Measurements from ENCODE around the gene HERC6. TPM values are rescaled to one million over a fixed set of nuclear protein-coding genes. Genes with fewer than 3 reads are reported as not detected.

Gene HERC6
- total RNA-seq, 1 experiment from 2014 or later = 4.9 TPM

GRCh38 chr4:88420844-88421243 is 42.2 kb downstream of the HERC6 start:
- no peaks in the 10 kb centered on the region for H3K27me3 ChIP-seq (ENCODE audit: insufficient read depth, low read depth)
- intact Hi-C loops (cut with micrococcal nuclease; ENCODE audit: unreplicated experiment) = no loop called here
- H2AFZ ChIP-seq = no peak overlapping the region
- no peaks in the 10 kb centered on the region for H3K9me2 ChIP-seq (ENCODE audit: insufficient read depth)
- ChIA-PET POLR2A (ENCODE audit: unreplicated experiment) (no interaction called here), CTCF (no interaction called here)
- H3F3A ChIP-seq (ENCODE audit: insufficient read depth, low read depth) = no peaks in the 10 kb centered on the region; the same call in 1 of the 2 replicates
- no TSS peak for BruUV-seq (replicated peaks)
- peaks cover 4% of the 10 kb centered on the region for H3K4me1 ChIP-seq (replicated peaks; ENCODE audit: insufficient read depth)
- H3K4me3 ChIP-seq = no peak overlapping the region
- no peak overlapping the region for H3K27ac ChIP-seq
- H3K36me3 ChIP-seq (ENCODE audit: low read depth) = no peaks in the 10 kb centered on the region
- no peaks in the 10 kb centered on the region for H4K20me1 ChIP-seq (ENCODE audit: insufficient read depth)
- no peak for TF ChIP-seq EZH2 (IDR thresholded peaks at IDR 0.05; ENCODE audit: low read depth)
- TF ChIP-seq, protein P1, sequence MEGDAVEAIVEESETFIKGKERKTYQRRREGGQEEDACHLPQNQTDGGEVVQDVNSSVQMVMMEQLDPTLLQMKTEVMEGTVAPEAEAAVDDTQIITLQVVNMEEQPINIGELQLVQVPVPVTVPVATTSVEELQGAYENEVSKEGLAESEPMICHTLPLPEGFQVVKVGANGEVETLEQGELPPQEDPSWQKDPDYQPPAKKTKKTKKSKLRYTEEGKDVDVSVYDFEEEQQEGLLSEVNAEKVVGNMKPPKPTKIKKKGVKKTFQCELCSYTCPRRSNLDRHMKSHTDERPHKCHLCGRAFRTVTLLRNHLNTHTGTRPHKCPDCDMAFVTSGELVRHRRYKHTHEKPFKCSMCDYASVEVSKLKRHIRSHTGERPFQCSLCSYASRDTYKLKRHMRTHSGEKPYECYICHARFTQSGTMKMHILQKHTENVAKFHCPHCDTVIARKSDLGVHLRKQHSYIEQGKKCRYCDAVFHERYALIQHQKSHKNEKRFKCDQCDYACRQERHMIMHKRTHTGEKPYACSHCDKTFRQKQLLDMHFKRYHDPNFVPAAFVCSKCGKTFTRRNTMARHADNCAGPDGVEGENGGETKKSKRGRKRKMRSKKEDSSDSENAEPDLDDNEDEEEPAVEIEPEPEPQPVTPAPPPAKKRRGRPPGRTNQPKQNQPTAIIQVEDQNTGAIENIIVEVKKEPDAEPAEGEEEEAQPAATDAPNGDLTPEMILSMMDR (conservative IDR thresholded peaks at IDR 0.05) = no peak
- no peak for DNase-seq
- H3K4me2 ChIP-seq = no peak overlapping the region
- no peaks in the 10 kb centered on the region for H3K79me2 ChIP-seq (ENCODE audit: low read depth)
- no peaks in the 10 kb centered on the region for H3K9me3 ChIP-seq (ENCODE audit: insufficient read depth, low read depth)

- Histone ChIP-seq H3K36me3 (ENCODE audit: low read depth) (no peaks in the 10 kb centered on the region), H3K9me3 (ENCODE audit: insufficient read depth, low read depth) (no peaks in the 10 kb centered on the region), H3K9me2 (ENCODE audit: insufficient read depth) (no peaks in the 10 kb centered on the region), H3K79me2 (ENCODE audit: low read depth) (no peaks in the 10 kb centered on the region), H2AFZ (no peak overlapping the region), H3K4me2 (no peak overlapping the region), H3F3A (ENCODE audit: insufficient read depth, low read depth) (no peaks in the 10 kb centered on the region), H4K20me1 (ENCODE audit: insufficient read depth) (no peaks in the 10 kb centered on the region), H3K4me3 (no peak overlapping the region), H3K27ac (no peak overlapping the region), H3K27me3 (ENCODE audit: insufficient read depth, low read depth) (no peaks in the 10 kb centered on the region), H3K4me1 (replicated peaks; ENCODE audit: insufficient read depth) (no peaks in the 10 kb centered on the region)
- BruUV-seq (replicated peaks) = no TSS peak
- intact Hi-C loops (cut with micrococcal nuclease; ENCODE audit: unreplicated experiment) = no loop called here
- POLR2A ChIA-PET (ENCODE audit: unreplicated experiment) = no interaction called here
- DNase-seq = no peak
- CTCF ChIA-PET = no interaction called here
- TF ChIP-seq EZH2 (IDR thresholded peaks at IDR 0.05; ENCODE audit: low read depth) = no peak
- TF ChIP-seq, protein P1 (conservative IDR thresholded peaks at IDR 0.05) = no peak
Observed at GRCh38 chr4:88422403-88422802, 43.8 kb downstream of the HERC6 start.

- no peak for DNase-seq
- no peak overlapping the region for H3K27ac ChIP-seq
- TF ChIP-seq EZH2 (IDR thresholded peaks at IDR 0.05; ENCODE audit: low read depth) = no peak
- TF ChIP-seq, protein P1 (conservative IDR thresholded peaks at IDR 0.05) = no peak
- no peaks in the 10 kb centered on the region for H3K9me3 ChIP-seq (ENCODE audit: insufficient read depth, low read depth)
- H3K36me3 ChIP-seq (ENCODE audit: low read depth) = no peaks in the 10 kb centered on the region
- no TSS peak for BruUV-seq (replicated peaks)
- ChIA-PET POLR2A (ENCODE audit: unreplicated experiment) (no interaction called here), CTCF (no interaction called here)
- intact Hi-C loops (cut with micrococcal nuclease; ENCODE audit: unreplicated experiment) = no loop called here
- no peaks in the 10 kb centered on the region for H4K20me1 ChIP-seq (ENCODE audit: insufficient read depth)
- no peaks in the 10 kb centered on the region for H3F3A ChIP-seq (ENCODE audit: insufficient read depth, low read depth)
- H3K4me3 ChIP-seq = no peak overlapping the region
- H3K4me1 ChIP-seq (replicated peaks; ENCODE audit: insufficient read depth) = no peaks in the 10 kb centered on the region
- no peaks in the 10 kb centered on the region for H3K9me2 ChIP-seq (ENCODE audit: insufficient read depth)
- H3K79me2 ChIP-seq (ENCODE audit: low read depth) = no peaks in the 10 kb centered on the region
- no peak overlapping the region for H2AFZ ChIP-seq
- no peak overlapping the region for H3K4me2 ChIP-seq
- no peaks in the 10 kb centered on the region for H3K27me3 ChIP-seq (ENCODE audit: insufficient read depth, low read depth)
Observed at GRCh38 chr4:88429401-88429800, 50.7 kb downstream of the HERC6 start.
